ENCODE results near the gene ATXN2.

DNA sequence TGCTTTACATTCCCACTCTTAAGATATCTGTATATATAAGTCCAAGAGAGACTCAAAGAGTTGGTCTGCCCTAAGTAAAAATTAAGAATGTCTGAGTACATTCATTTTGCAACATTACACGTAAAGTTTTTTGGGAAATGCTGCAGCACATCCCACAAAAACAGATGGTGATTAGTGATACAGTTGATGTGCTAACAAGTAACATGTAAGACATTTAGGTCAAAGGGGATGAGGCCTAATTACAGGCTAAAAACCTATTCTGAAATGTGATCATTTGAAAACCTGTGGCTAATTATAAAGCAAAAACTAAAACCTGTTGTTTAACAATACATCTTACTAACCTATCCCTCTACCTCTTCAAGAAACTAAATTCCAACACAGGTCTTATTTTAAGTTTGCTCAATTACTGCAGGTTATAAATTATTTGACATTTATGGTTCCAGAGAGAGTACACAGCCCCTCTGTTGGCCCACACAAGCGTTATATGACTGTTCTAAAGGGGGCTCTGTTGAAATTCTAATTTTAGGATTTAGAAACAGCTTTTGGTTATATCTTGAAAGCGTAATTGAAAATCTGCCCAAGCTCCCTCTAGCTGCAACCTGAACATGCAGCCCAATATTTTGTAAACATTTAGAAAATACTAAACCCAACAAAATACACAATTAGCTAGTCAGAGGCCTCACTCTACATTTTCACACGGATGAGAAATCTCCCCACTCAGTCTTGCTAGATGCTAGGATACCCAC lies 43.7 kb upstream of the ATXN2 start:
- TF ChIP-seq, protein P1, sequence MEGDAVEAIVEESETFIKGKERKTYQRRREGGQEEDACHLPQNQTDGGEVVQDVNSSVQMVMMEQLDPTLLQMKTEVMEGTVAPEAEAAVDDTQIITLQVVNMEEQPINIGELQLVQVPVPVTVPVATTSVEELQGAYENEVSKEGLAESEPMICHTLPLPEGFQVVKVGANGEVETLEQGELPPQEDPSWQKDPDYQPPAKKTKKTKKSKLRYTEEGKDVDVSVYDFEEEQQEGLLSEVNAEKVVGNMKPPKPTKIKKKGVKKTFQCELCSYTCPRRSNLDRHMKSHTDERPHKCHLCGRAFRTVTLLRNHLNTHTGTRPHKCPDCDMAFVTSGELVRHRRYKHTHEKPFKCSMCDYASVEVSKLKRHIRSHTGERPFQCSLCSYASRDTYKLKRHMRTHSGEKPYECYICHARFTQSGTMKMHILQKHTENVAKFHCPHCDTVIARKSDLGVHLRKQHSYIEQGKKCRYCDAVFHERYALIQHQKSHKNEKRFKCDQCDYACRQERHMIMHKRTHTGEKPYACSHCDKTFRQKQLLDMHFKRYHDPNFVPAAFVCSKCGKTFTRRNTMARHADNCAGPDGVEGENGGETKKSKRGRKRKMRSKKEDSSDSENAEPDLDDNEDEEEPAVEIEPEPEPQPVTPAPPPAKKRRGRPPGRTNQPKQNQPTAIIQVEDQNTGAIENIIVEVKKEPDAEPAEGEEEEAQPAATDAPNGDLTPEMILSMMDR (IDR thresholded peaks at IDR 0.05) = no peak
- no peak for TF ChIP-seq EZH2 (IDR thresholded peaks at IDR 0.05)
- TF ChIP-seq EZH2phosphoT487 (IDR thresholded peaks at IDR 0.05) = no peak

All from neural progenitor cell (in vitro differentiated cells).